PC-3 (cell line): ENCODE data around the gene MSL3B.

Experiments
- ATAC-seq: fragments of 200-7000 bp; cut with Tn5 transposase; 2 replicates; pipeline ENCODE4 v1.9.1; 2020; ENCODE audit warnings: mild to moderate bottlenecking, moderate library complexity
- BruUV-seq: library from RNA; stranded (reverse); fragments of 400-500 nt; replicated peaks from 2 replicates; lab custom pipeline; 2021; lab: Mats Ljungman, UMichigan
- CTCF ChIA-PET: fragments of 300-600 bp; sonication (Branson Sonifier 250); formaldehyde crosslinking; loops from one replicate; lab custom pipeline; 2022; ENCODE audit warnings: antibody characterized with exemption; lab: Charles Lee
- POLR2A ChIA-PET: fragments of 300-600 bp; sonication (Branson Sonifier 250); formaldehyde crosslinking; loops from one replicate; lab custom pipeline; 2022; ENCODE audit warnings: antibody characterized with exemption; ENCODE audit not compliant: unreplicated experiment; lab: Charles Lee
- DNase-seq: peaks from one replicate; pipeline ENCODE4 v3.0.0-alpha.2; 2015
- H2AFZ ChIP-seq: fragments of 300-600 bp; sonication (generic); 2 replicates; pipeline ENCODE4 v1.6.0; 2016; ENCODE audit warnings: antibody characterized with exemption, low read length
- H3F3A ChIP-seq: fragments of 300-600 bp; sonication (generic); one replicate; pipeline ENCODE4 v1.6.0; 2017; ENCODE audit warnings: antibody characterized with exemption, low read length, control low read depth, mild to moderate bottlenecking; ENCODE audit not compliant: unreplicated experiment
- H3K27ac ChIP-seq: fragments of 300-600 bp; sonication (generic); 2 replicates; pipeline ENCODE4 v1.5.1; 2016; ENCODE audit warnings: mild to moderate bottlenecking, low read length
- H3K27me3 ChIP-seq: fragments of 300-600 bp; sonication (generic); 2 replicates; pipeline ENCODE4 v1.6.1; 2016; ENCODE audit warnings: low read length, mixed read lengths
- H3K36me3 ChIP-seq: fragments of 300-600 bp; sonication (generic); 2 replicates; pipeline ENCODE4 v1.6.1; 2016; ENCODE audit warnings: low read depth, mixed run types, low read length, mixed read lengths
- H3K4me1 ChIP-seq: fragments of 300-600 bp; sonication (generic); 2 replicates; pipeline ENCODE4 v1.5.1; 2016; ENCODE audit warnings: low read length; ENCODE audit not compliant: insufficient read depth
- H3K4me2 ChIP-seq: fragments of 300-600 bp; sonication (generic); 2 replicates; pipeline ENCODE4 v1.6.0; 2016; ENCODE audit warnings: low read length
- H3K4me3 ChIP-seq: fragments of 300-600 bp; sonication (generic); 2 replicates; pipeline ENCODE4 v1.5.1; 2016; ENCODE audit warnings: mild to moderate bottlenecking, low read length, mixed read lengths
- H3K79me2 ChIP-seq: fragments of 300-600 bp; sonication (generic); 2 replicates; pipeline ENCODE4 v1.6.1; 2017; ENCODE audit warnings: low read length, mixed read lengths
- H3K9ac ChIP-seq: fragments of 300-600 bp; sonication (generic); 2 replicates; pipeline ENCODE4 v1.6.0; 2016; ENCODE audit warnings: mild to moderate bottlenecking, low read length
- H3K9me2 ChIP-seq: fragments of 300-600 bp; sonication (generic); replicated peaks from 2 replicates; pipeline ENCODE4 v1.6.1; 2016; ENCODE audit warnings: mixed run types, low read length, mixed read lengths
- H3K9me3 ChIP-seq: fragments of 300-600 bp; sonication (generic); 2 replicates; pipeline ENCODE4 v1.6.1; 2016; ENCODE audit warnings: low read length, mixed read lengths
- H4K20me1 ChIP-seq: fragments of 300-600 bp; sonication (generic); 2 replicates; pipeline ENCODE4 v1.6.1; 2016; ENCODE audit warnings: low read length, mixed read lengths
- EZH2 ChIP-seq: fragments of 300-600 bp; sonication (generic); IDR thresholded peaks from one replicate; pipeline ENCODE4 v1.6.1; 2017; ENCODE audit warnings: antibody characterized with exemption, mild to moderate bottlenecking, low read length; ENCODE audit not compliant: unreplicated experiment
- EZH2phosphoT487 ChIP-seq: fragments of 300-600 bp; sonication (generic); IDR thresholded peaks from 2 replicates; pipeline ENCODE4 v1.6.1; 2018; ENCODE audit warnings: mild to moderate bottlenecking, antibody characterized with exemption, low read length, borderline replicate concordance
- intact Hi-C: fragments of 100-400 bp; cut with micrococcal nuclease; formaldehyde crosslinking; loops from 2 replicates; pipeline ENCODE4 v1.9.0; 2023
- TF ChIP-seq, protein P1 (sequence below): fragments of 300-600 bp; sonication (generic); conservative IDR thresholded peaks from 2 replicates; pipeline ENCODE4 v1.5.1; 2017; ENCODE audit warnings: antibody characterized with exemption, low read depth, mild to moderate bottlenecking, low read length

Gene MSL3B

DNA sequence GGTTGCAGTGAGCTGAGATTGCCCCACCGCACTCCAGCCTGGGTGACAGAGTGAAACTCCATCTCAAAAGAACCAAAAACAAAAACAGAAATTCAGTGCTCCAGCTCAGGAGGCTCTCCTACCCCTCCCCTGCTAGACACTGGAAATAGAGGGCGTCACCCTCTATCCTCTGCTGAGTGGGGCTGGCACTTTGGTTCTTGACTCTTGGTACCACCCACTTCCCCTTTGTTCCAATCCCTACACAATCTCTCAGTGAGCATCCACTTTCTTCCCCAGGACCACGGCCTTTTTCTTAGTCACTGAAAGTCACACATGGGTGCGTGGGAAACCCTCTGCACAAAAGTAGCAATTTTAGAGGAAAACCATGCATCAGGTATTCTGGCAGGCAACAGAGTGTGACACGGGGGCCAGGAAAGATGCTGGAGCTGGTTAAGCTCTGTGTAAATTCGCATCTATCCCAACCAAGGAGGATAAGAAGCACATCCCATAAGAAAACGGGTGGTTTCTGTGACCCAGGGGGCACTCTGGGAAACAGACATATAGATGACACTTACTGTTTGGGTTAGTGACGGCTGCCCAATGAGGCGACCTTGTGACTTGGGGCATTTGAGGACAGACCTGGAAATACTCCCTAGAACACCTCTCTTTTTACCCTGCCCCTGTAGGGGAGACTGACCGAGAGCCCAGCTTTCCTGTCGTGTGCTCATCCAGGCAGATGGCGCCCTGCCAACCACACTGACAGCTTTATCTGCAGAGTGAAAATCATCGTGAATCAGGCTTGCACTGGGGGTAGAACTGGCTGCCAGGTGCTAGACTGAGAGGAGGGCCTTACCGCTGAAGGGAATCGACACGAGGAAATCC, 21.6 kb downstream of the MSL3B start:
- BruUV-seq = no TSS peak
- TF ChIP-seq EZH2 = no peak
- no peak for TF ChIP-seq EZH2phosphoT487
- TF ChIP-seq, protein P1, sequence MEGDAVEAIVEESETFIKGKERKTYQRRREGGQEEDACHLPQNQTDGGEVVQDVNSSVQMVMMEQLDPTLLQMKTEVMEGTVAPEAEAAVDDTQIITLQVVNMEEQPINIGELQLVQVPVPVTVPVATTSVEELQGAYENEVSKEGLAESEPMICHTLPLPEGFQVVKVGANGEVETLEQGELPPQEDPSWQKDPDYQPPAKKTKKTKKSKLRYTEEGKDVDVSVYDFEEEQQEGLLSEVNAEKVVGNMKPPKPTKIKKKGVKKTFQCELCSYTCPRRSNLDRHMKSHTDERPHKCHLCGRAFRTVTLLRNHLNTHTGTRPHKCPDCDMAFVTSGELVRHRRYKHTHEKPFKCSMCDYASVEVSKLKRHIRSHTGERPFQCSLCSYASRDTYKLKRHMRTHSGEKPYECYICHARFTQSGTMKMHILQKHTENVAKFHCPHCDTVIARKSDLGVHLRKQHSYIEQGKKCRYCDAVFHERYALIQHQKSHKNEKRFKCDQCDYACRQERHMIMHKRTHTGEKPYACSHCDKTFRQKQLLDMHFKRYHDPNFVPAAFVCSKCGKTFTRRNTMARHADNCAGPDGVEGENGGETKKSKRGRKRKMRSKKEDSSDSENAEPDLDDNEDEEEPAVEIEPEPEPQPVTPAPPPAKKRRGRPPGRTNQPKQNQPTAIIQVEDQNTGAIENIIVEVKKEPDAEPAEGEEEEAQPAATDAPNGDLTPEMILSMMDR = no peak
- DNase-seq = no peak

DNA sequence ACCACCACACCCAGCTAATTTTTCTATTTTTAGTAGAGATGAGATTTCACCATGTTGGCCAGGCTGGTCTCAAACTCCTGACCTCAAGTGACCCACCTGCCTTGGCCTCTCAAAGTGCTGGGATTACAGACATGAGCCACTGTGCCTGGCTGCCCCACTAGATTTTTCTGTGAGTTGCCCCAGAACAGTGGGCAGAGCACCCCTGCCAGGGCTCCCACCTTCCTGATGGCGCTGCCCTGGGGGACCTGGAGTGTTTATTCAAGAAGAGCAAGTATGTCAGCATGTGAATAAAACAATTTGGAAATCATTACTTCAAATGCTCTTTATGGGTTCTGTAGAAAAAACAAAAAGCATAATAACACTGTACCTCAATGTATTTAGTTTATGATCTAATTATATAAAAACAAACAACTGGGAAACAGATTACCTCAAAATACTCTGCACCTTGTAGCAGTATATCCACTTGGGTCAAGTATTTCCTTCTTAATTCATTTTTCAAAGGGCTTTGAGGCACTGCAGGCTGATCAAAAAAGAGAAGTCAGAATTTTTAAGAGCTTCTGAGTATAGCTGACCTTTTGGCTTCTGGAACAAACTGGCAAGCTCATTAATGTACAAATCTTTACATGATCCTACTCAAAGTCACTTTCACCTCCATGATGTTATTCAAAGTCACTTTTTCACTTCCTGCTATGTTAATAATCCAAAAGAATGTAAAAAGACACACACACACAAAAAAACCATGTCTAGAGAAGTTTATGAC, 22.7 kb downstream of the MSL3B start:
- Histone ChIP-seq H2AFZ (no peak overlapping the region), H3F3A (no peaks in the 10 kb centered on the region), H3K27me3 (no peaks in the 10 kb centered on the region), H3K36me3 (peaks cover 92% of the 10 kb centered on the region), H4K20me1 (peaks cover 36% of the 10 kb centered on the region; the same call in 1 of the 2 replicates), H3K9me2 (no peaks in the 10 kb centered on the region), H3K4me1 (no peaks in the 10 kb centered on the region), H3K79me2 (peaks cover 96% of the 10 kb centered on the region), H3K4me2 (no peak overlapping the region), H3K9me3 (no peaks in the 10 kb centered on the region), H3K4me3 (no peak overlapping the region), H3K9ac (no peak overlapping the region), H3K27ac (no peak overlapping the region)
- ChIA-PET CTCF (no interaction called here), POLR2A (no interaction called here)
- intact Hi-C loops = no loop called here
- TF ChIP-seq EZH2 = no peak
- no peak for TF ChIP-seq EZH2phosphoT487
- TF ChIP-seq, protein P1 = no peak
- DNase-seq = no peak
- no peak for ATAC-seq
- no TSS peak for BruUV-seq

More for the DNA sequence above, 21.6 kb downstream of the MSL3B start:
- no peaks in the 10 kb centered on the region for H3K9me2 ChIP-seq
- no peak overlapping the region for H3K27ac ChIP-seq
- CTCF ChIA-PET = no interaction called here
- H3K9ac ChIP-seq = no peak overlapping the region
- H3K9me3 ChIP-seq = no peaks in the 10 kb centered on the region
- no peak overlapping the region for H3K4me2 ChIP-seq
- H3K4me1 ChIP-seq = peaks cover 5% of the 10 kb centered on the region
- H3F3A ChIP-seq = no peaks in the 10 kb centered on the region
- no peak overlapping the region for H2AFZ ChIP-seq
- H3K36me3 ChIP-seq = peaks cover 91% of the 10 kb centered on the region
- POLR2A ChIA-PET = no interaction called here
- peaks cover 96% of the 10 kb centered on the region for H3K79me2 ChIP-seq
- intact Hi-C loops = no loop called here
- no peaks in the 10 kb centered on the region for H3K27me3 ChIP-seq
- peaks cover 33% of the 10 kb centered on the region for H4K20me1 ChIP-seq
- H3K4me3 ChIP-seq = no peak overlapping the region
- no peak for ATAC-seq
